Ovary (tissue), 3 donors: ENCODE data around the gene RETN.

Source experiments
- EP300 ChIP-seq: sonication (generic); formaldehyde crosslinking; IDR thresholded peaks from one replicate; pipeline ENCODE4 v1.6.1; 2017; ENCODE audit warnings: antibody characterized with exemption
- POLR2A ChIP-seq: fragments of 450-650 bp; IDR thresholded peaks from one replicate; pipeline ENCODE4 v1.6.1; 2017; ENCODE audit warnings: antibody characterized with exemption, mild to moderate bottlenecking, moderate library complexity
- TF ChIP-seq, protein P1 (sequence below), 3 donors: fragments of 450-650 bp in 2 of 3; fragments of 200-600 bp in 1 of 3; IDR thresholded peaks; one replicate each; pipeline versions ENCODE4 v1.5.1 to v1.8.0; 2016 to 2022; ENCODE audit warnings: antibody characterized with exemption in 3 of 3, mild to moderate bottlenecking in 1 of 3
- donor health status: DM: no; HTN: no; CAD: no.

DNA sequence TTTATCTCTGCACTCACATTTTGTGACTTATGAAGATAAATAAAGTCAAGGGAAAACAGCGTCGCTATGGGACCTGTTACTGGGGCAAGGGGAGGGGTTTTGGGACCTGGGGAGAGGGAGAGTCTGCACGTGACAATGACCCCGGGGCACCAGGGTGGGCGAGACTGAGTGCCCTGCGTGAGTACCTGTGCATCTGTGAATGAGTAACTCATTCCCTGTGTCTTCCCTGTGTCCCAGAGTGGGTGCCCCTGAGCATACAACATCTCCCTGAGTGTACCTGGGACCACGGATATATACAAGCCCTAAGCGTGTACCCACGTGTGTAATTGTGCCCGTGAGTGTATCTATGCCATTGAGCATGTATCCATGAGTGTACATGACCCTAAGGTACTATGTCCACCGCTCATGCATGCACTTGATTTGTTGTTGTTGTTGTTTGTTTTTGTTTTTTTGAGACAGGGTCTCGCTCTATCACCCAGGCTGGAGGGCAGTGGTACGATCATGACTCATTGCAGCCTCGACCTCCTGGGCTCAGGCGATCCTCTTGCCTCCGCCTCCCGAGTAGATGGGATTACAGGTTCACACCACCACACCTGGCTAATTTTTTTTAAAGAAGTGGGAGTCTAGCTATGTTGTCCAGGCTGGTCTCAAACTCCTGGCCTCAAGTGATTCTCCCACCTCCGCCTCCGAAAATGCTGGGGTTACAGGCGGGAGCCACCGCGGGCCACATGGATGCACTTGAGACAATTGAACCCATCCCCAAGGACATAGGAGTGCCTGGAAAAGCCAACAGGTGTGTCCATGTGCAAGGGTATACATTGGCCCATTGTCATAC is 11.1 kb downstream of the RETN start:
- TF ChIP-seq, protein P1, sequence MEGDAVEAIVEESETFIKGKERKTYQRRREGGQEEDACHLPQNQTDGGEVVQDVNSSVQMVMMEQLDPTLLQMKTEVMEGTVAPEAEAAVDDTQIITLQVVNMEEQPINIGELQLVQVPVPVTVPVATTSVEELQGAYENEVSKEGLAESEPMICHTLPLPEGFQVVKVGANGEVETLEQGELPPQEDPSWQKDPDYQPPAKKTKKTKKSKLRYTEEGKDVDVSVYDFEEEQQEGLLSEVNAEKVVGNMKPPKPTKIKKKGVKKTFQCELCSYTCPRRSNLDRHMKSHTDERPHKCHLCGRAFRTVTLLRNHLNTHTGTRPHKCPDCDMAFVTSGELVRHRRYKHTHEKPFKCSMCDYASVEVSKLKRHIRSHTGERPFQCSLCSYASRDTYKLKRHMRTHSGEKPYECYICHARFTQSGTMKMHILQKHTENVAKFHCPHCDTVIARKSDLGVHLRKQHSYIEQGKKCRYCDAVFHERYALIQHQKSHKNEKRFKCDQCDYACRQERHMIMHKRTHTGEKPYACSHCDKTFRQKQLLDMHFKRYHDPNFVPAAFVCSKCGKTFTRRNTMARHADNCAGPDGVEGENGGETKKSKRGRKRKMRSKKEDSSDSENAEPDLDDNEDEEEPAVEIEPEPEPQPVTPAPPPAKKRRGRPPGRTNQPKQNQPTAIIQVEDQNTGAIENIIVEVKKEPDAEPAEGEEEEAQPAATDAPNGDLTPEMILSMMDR (IDR thresholded peaks at IDR 0.05): no peak
- TF ChIP-seq POLR2A (no peak), EP300 (no peak)
